Left cardiac atrium (tissue), 4 donors: ENCODE data around the gene ZNF746. TPM values are rescaled to one million over a fixed set of nuclear protein-coding genes. Genes with fewer than 3 reads are reported as not detected.

Source experiments
- ATAC-seq, 2 donors: fragments of 200-7000 bp; cut with Tn5 transposase; one replicate each; pipeline ENCODE4 v1.9.1; 2020; ENCODE audit warnings: mild to moderate bottlenecking in 2 of 2, moderate library complexity in 2 of 2
- DNase-seq: peaks from one replicate; pipeline ENCODE4 v3.0.0-alpha.2; 2020
- intact Hi-C, 2 donors: fragments of 100-400 bp; cut with DNase I; formaldehyde crosslinking; loops; one replicate each; pipeline versions ENCODE4 v1.14.1 to v1.15.1; 2022 to 2023
- long read RNA-seq: library from polyadenylated mRNA; unstranded; transcript quantifications from one replicate; pipeline ENCODE4 v2.0.0, GENCODE V29; 2021
- total RNA-seq, 2 donors: library from RNA; stranded (reverse); fragmentation: NEBNext Ultra II Directional; extraction: Animal tissue kit (Norgen Biotek cat#: 25700); gene quantifications; one replicate each; pipeline ENCODE4 v1.2.1, GENCODE V29; 2021
- donor health status: DM: no; HTN: yes; CAD: no.
- donor health status: DM: no; HTN: yes; CAD: no; lungs with severe emphysema.
- donor health status: DM: yes; HTN: yes; CAD: no.
- donor health status: Dilated cardiomyopathy.

ZNF746 gene
- total RNA-seq = 10 to 100 TPM in 1 of 2 donors, 1 to 10 TPM in 1; 8.7 to 10.1 TPM
- long read RNA-seq, partial matches to known transcripts = 0 of 6 reads
- long read RNA-seq, other reads (novel, unspliced or antisense) = 6 of 6 reads

DNA sequence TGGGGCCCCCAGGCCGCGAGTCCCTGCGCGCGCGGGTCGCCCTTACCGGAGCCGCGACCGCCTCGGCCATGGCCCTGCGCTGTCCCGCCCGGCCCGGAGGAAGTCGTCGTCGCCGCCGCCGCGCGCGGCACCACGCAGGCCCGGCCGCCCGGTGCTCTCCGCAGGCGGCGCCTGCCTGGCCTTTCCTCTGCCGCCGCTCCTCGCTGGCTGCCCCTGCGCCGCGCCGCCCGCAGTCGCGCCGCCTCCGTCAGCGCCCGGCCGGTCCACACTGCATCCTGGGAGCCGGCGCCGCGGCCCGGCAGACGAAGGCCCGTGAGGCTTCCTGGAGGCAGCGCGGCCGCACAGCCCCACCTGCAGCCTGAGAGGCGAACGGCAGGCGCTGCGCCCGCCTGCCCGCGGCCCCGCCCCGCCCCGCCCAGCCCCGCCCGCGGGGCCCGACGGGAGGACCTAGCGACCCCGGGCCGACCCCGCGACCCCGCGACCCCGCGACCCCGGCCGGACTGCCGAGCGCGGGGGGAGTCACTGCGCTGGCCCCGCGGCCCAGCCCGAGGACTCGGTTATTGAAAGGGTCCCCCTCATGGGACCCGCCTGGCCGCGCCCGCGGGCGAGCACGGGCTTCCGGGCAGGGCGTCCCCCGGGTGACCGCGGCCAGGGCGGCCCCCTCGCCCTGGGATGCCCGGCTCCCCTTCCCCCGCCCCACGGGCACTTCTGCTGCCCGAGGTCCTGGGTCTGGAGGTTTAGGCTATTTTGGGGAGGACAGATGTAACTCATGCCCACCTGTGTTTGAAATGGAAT, at the start of gene ZNF746:
Gene ZNF746 (minus strand): TSS at position 343 of the 795 bp plus-strand sequence. CDS start 273 bp downstream, at position 70.
- ATAC-seq = peak; percentile 92
- peak; percentile 90 for DNase-seq
- intact Hi-C loops = loop anchor here in 1 of 2 donors (5.0 kb wide), 1 partner anchor 70 kb away; no protein-coding TSS in a partner anchor

DNA sequence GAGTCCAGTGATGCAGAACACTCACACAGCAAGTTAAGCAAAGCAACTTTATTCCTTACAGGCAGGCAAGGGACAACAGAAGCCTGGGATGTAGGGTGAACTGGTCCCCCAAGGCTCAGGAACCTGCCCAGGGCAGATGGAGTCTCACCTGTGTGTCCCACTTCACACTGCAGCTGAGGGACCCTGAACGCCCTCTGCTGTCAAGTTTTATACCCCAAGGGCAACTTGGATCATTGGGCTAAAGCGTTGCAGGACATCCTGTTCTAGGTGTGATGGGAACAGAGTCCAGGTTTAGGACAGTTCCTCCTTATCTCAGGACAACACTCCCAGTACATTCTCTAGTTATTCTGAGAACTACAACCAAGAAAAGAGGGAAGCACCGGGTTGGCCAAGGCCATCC, 49.5 kb upstream of the ZNF746 start:
- ATAC-seq (no peak), DNase-seq (no peak)
- intact Hi-C loops = no loop called here

GRCh38 chr7:149546331-149546730, 48.7 kb upstream of the ZNF746 start:
- DNase-seq (no peak), ATAC-seq (no peak)
- intact Hi-C loops = no loop called here

GRCh38 chr7:149544028-149544427, 46.4 kb upstream of the ZNF746 start:
- DNase-seq (no peak), ATAC-seq (no peak)
- intact Hi-C loops = no loop called here

- intact Hi-C loops = no loop called here
- no peak for DNase-seq
- no peak for ATAC-seq
These were observed 35.0 kb upstream of the ZNF746 start for GRCh38 chr7:149532654-149533053.

- DNase-seq = no peak
- intact Hi-C loops = no loop called here
- ATAC-seq = no peak
These were observed 31.6 kb upstream of the ZNF746 start for GRCh38 chr7:149529136-149529718.

DNA sequence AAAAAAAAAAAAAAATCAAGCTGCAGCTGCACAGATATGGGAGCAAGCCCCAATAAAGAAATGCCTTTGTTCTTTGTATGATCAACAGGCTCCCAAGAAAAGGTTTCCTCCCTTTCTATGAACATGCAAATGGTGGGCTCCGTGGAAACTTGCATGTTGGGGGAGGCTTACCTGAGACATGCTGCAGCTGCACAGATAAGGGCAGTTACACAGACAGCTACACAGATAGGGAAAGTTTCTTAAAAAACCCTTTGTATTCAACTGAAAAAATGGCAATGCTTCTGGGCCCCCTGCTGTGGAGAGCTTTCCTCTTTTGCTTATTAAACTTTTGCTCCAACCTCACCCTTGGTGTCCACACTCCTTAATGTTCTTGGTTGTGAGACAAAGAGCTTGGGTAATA, 29.8 kb upstream of the ZNF746 start:
- intact Hi-C loops = no loop called here
- DNase-seq = no peak
- no peak for ATAC-seq

DNA sequence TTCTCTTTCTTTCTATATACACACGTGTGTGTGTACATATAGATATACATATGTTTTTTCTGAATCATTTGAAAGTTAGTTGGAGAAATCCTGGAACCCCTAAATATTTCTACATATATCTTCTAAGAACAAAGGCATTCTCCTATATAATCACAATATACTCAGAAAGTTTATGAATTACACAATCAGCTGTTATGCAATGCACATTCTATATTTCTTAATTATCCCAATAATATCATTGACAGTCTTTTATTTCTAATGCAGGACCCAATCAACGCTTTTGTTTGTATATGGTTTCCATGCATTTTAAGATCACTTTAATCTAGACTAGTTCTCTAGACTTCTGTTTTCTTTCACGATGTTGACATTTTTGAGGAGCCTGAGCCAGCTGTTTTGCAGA, 27.7 kb upstream of the ZNF746 start:
- intact Hi-C loops = no loop called here

GRCh38 chr7:149524394-149524793, 26.8 kb upstream of the ZNF746 start:
- DNase-seq = no peak
- ATAC-seq = no peak
- intact Hi-C loops = no loop called here

More for the DNA sequence above, 27.7 kb upstream of the ZNF746 start:
- no peak for DNase-seq
- no peak for ATAC-seq

DNA sequence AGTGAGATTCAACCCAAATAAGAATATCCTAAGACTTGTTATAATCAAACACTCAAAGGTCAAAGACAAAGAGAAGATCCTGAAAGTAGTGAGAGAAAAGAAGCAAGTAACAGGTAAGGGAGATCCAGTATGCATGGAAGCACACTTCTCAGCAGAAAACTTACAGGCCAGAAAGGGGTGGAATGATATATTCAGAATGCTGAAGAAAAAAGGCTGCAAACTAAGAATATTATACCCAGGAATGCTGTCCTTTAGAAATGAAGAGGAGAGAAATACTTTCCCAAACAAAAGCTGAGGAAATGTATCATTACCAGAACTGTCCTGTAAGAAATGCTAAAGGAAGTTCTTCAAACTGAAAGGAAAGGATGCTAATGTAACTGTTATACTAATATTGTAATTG, 12.6 kb upstream of the ZNF746 start:
- DNase-seq (no peak), ATAC-seq (no peak)
- intact Hi-C loops = no loop called here

GRCh38 chr7:149509774-149510173, 12.2 kb upstream of the ZNF746 start:
- no peak for ATAC-seq
- intact Hi-C loops = no loop called here
- DNase-seq = no peak

DNA sequence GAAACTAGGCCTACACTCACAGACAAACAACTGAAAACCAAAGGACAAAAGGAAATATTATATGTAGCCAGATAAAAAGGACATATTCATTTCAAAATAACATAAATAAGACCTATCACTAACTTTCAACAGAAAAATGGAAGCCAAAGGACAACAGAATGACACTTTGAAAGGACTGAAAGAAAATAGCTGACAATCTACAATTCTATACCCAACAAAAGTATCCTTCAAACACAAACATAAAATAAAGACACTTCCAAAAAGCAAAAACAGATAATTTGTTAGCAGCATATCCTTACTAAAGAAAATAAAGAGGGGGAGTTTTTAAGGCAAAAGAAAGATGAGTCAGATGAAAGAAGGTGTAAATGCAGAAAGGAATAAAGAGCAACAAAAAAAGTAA, 7.9 kb upstream of the ZNF746 start:
- intact Hi-C loops = no loop called here

DNA sequence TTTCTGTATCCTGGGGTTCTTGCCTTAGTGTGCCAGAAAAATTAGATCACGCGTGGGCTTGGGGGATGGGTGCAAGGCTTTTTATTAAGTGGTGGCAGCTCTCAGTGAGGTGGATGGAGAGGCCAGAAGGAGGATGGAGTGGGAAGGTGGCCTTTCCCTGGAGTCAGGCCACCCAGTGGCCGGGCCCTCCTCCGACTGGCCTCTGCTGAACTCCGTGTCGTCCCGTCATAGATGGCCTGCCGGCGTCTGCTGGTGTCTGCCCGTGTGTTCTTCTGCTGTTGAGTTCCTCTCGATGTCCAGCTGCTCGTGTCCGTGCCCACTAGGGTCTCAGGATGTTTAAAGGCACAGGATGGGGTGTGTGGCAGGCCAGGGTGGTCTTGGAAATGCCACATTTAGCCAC, 4.0 kb upstream of the ZNF746 start:
- DNase-seq (no peak), ATAC-seq (no peak)
- intact Hi-C loops = no loop called here

More for the DNA sequence above, 7.9 kb upstream of the ZNF746 start:
- ATAC-seq = no peak
- no peak for DNase-seq

DNA sequence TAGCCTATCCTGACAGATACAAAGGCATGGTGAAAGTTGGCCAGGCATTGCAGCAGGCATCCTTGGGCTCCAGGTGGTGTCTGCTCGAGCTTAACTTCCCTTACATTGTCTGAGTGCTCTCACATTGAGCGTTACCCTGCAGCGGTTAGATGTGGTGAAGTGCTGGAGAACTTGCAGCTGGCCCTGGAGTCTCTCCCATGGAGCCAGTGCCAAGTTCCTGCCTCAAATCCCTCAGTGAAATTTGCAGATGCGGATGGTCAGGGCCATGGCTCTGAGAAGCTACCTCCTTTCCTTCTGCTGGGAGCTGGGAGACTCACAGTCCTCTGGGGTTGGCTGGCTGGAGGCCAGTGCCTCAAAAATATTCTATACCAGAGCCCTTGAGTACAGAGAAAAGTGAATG, 3.3 kb upstream of the ZNF746 start:
- intact Hi-C loops = no loop called here
- no peak for ATAC-seq
- no peak for DNase-seq

GRCh38 chr7:149500201-149500600, 2.6 kb upstream of the ZNF746 start:
- DNase-seq (no peak), ATAC-seq (no peak)
- intact Hi-C loops = no loop called here

- ATAC-seq = no peak
- intact Hi-C loops = loop anchor here in 1 of 2 donors (5.0 kb wide), 1 partner anchor 72 kb away; no protein-coding TSS in a partner anchor
- DNase-seq = no peak
These were observed 1.2 kb upstream of the ZNF746 start for GRCh38 chr7:149498811-149499210.

- intact Hi-C loops = loop anchor here in 1 of 2 donors (5.0 kb wide), 1 partner anchor 70 kb away; no protein-coding TSS in a partner anchor
- ATAC-seq (peak; percentile 48 to 55), DNase-seq (peak; percentile 76)
These were observed 792 bp downstream of the ZNF746 start for GRCh38 chr7:149496642-149497391.

DNA sequence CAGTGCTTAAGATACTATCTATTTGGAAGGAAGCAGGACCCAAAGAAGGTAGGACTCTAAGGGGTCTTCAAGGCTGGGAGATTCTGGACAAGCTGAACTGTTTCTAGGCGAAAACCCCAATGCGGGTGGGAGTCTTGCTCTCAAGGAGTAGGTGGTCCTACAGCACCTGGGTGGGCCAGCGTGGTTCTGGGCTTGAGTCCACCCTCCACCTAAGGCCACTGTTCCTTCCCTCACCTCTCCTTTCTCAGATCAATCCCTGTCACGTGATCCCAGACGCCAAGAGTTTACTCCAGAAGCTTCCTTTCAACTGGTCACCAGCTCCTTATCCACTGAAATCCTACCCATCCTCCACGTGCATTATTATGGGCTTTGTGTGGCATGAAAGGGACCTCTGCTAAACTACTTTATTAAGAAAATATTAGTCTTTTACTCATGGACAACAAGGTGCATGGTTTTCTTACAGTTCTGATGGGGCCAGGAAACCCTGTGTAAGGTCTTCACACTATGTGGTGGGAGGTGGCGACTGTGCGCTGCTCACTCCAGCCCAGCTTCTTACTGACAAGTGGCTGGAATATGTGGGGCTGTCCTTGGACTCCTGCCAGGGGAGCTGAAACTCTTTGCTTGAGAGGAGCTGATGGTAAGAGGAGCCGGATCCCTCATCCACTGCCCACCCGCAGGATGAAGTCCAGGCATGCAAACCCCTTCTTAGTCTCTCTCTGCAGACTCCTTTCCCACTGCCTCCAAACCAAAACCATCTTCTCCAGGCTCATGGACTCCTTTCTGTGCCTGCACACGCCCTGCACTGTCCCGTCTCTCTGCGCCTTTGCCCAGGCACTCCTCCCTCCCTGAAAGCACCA, 1.6 kb downstream of the ZNF746 start:
- intact Hi-C loops = loop anchor here in 1 of 2 donors (5.0 kb wide), 1 partner anchor 69 kb away; no protein-coding TSS in a partner anchor
- peak; percentile 87 for DNase-seq
- ATAC-seq = peak; percentile 45 to 56
